Calu3 (cell line): ENCODE data around the gene HMOX1. TPM values are rescaled to one million over a fixed set of nuclear protein-coding genes. Genes with fewer than 3 reads are reported as not detected.

ENCODE experiments used
- BruUV-seq: library from RNA; stranded (reverse); fragments of 400-500 nt; replicated peaks from 2 replicates; lab custom pipeline; 2021; lab: Mats Ljungman, UMichigan
- CTCF ChIA-PET: fragments of 300-600 bp; sonication (Branson Sonifier 250); formaldehyde crosslinking; loops from one replicate; lab custom pipeline; 2022; ENCODE audit warnings: antibody characterized with exemption; lab: Charles Lee
- DNase-seq: peaks from one replicate; pipeline ENCODE4 v3.0.0; 2022
- H3K27ac Mint-ChIP-seq: one replicate; pipeline ENCODE4 v1.8.0; 2022; ENCODE audit warnings: mixed read lengths; ENCODE audit not compliant: unreplicated experiment
- H3K27me3 Mint-ChIP-seq: one replicate; pipeline ENCODE4 v1.8.0; 2022; ENCODE audit warnings: mixed read lengths; ENCODE audit not compliant: unreplicated experiment
- H3K36me3 Mint-ChIP-seq: one replicate; pipeline ENCODE4 v1.8.0; 2022; ENCODE audit warnings: mild to moderate bottlenecking, moderate library complexity, mixed read lengths; ENCODE audit not compliant: insufficient read depth, unreplicated experiment
- H3K4me1 Mint-ChIP-seq: one replicate; pipeline ENCODE4 v1.8.0; 2022; ENCODE audit warnings: mild to moderate bottlenecking, low read depth, mixed read lengths; ENCODE audit not compliant: unreplicated experiment
- H3K4me3 Mint-ChIP-seq: one replicate; pipeline ENCODE4 v1.8.0; 2022; ENCODE audit warnings: mild to moderate bottlenecking, low read depth, moderate library complexity, mixed read lengths; ENCODE audit not compliant: unreplicated experiment
- H3K9me3 Mint-ChIP-seq: one replicate; pipeline ENCODE4 v1.8.0; 2022; ENCODE audit warnings: low read depth, mixed read lengths; ENCODE audit not compliant: unreplicated experiment
- intact Hi-C: fragments of 100-400 bp; cut with micrococcal nuclease; formaldehyde crosslinking; loops from one replicate; pipeline ENCODE4 v1.10.0; 2022; ENCODE audit not compliant: unreplicated experiment
- total RNA-seq: library from RNA; stranded (reverse); gene quantifications from 2 replicates; pipeline ENCODE4 v1.2.3, GENCODE V29; 2022
- TF ChIP-seq, protein P1 (sequence below): fragments of 200-600 bp; IDR thresholded peaks from one replicate; pipeline ENCODE4 v1.8.0; 2022; ENCODE audit warnings: antibody characterized with exemption; ENCODE audit not compliant: unreplicated experiment

HMOX1 gene
- total RNA-seq, 1 experiment from 2014 or later = 0.85 TPM

- no peaks in the 10 kb centered on the region for H3K27me3 Mint-ChIP-seq
- H3K36me3 Mint-ChIP-seq = peaks cover 19% of the 10 kb centered on the region
- TF ChIP-seq, protein P1, sequence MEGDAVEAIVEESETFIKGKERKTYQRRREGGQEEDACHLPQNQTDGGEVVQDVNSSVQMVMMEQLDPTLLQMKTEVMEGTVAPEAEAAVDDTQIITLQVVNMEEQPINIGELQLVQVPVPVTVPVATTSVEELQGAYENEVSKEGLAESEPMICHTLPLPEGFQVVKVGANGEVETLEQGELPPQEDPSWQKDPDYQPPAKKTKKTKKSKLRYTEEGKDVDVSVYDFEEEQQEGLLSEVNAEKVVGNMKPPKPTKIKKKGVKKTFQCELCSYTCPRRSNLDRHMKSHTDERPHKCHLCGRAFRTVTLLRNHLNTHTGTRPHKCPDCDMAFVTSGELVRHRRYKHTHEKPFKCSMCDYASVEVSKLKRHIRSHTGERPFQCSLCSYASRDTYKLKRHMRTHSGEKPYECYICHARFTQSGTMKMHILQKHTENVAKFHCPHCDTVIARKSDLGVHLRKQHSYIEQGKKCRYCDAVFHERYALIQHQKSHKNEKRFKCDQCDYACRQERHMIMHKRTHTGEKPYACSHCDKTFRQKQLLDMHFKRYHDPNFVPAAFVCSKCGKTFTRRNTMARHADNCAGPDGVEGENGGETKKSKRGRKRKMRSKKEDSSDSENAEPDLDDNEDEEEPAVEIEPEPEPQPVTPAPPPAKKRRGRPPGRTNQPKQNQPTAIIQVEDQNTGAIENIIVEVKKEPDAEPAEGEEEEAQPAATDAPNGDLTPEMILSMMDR = no peak
- CTCF ChIA-PET = no interaction called here
- peaks cover 23% of the 10 kb centered on the region for H3K4me1 Mint-ChIP-seq
- TSS peak; percentile 23 for BruUV-seq
- DNase-seq = no peak
- H3K9me3 Mint-ChIP-seq = no peaks in the 10 kb centered on the region
- no peak overlapping the region for H3K27ac Mint-ChIP-seq
- intact Hi-C loops = no loop called here
- no peak overlapping the region for H3K4me3 Mint-ChIP-seq
Observed at GRCh38 chr22:35383679-35384071, 2.8 kb downstream of the HMOX1 start.

DNA sequence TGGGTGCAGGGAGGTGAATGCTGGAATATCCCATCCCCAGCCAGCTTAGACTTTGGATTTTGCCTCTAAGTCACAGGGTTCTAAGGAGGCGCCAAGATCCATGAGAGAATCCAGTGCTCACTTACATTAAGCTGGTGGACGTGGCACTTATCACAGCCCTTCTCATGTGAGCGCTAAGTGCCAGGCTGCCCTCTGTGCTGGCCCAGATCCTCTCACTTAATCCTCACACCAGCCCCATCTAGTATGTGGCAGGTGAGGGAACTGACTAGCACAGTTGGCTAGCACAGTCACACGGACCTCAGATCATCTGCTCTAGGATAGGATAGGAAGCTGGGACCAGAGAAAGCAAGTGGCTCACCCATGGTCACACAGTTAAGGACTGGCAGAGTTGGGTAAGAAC lies 3.6 kb downstream of the HMOX1 start:
- no peaks in the 10 kb centered on the region for H3K9me3 Mint-ChIP-seq
- peaks cover 19% of the 10 kb centered on the region for H3K36me3 Mint-ChIP-seq
- BruUV-seq = no TSS peak
- CTCF ChIA-PET = no interaction called here
- intact Hi-C loops = no loop called here
- H3K27me3 Mint-ChIP-seq = no peaks in the 10 kb centered on the region
- no peak overlapping the region for H3K27ac Mint-ChIP-seq
- H3K4me3 Mint-ChIP-seq = no peak overlapping the region
- TF ChIP-seq, protein P1 = no peak
- peaks cover 14% of the 10 kb centered on the region for H3K4me1 Mint-ChIP-seq
- no peak for DNase-seq

- Mint-ChIP-seq H3K36me3 (peaks cover 16% of the 10 kb centered on the region), H3K4me1 (peaks cover 9% of the 10 kb centered on the region), H3K27ac (no peak overlapping the region), H3K9me3 (no peaks in the 10 kb centered on the region), H3K27me3 (no peaks in the 10 kb centered on the region), H3K4me3 (no peak overlapping the region)
- TF ChIP-seq, protein P1 = no peak
- CTCF ChIA-PET = no interaction called here
- BruUV-seq = no TSS peak
- DNase-seq = no peak
- intact Hi-C loops = no loop called here
Observed at GRCh38 chr22:35384975-35385588, 4.2 kb downstream of the HMOX1 start.

DNA sequence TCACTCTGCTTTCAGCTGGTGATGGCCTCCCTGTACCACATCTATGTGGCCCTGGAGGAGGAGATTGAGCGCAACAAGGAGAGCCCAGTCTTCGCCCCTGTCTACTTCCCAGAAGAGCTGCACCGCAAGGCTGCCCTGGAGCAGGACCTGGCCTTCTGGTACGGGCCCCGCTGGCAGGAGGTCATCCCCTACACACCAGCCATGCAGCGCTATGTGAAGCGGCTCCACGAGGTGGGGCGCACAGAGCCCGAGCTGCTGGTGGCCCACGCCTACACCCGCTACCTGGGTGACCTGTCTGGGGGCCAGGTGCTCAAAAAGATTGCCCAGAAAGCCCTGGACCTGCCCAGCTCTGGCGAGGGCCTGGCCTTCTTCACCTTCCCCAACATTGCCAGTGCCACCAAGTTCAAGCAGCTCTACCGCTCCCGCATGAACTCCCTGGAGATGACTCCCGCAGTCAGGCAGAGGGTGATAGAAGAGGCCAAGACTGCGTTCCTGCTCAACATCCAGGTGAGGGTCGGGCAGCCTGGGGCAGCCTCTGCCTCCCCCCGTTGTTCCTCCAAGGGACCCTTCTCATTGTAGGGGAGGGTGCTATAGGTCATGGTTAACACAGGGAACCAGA lies 5.9 kb downstream of the HMOX1 start:
- TF ChIP-seq, protein P1 = no peak
- Mint-ChIP-seq H3K27me3 (no peaks in the 10 kb centered on the region), H3K4me3 (no peak overlapping the region), H3K9me3 (no peaks in the 10 kb centered on the region), H3K36me3 (peaks cover 1% of the 10 kb centered on the region), H3K27ac (no peak overlapping the region), H3K4me1 (no peaks in the 10 kb centered on the region)
- no peak for DNase-seq
- BruUV-seq = no TSS peak
- intact Hi-C loops = no loop called here
- CTCF ChIA-PET = no interaction called here
